Stimulated activated naive CD8-positive, alpha-beta T cell treated with anti-CD3 and anti-CD28 coated beads, Interleukin-15, Interleukin-2, amounts not matched to agents 100 ng/mL and 50 ng/mL, for 24 hours (primary cell): Measurements from ENCODE around the gene CTSC.
"Not testable (repeated sequence)": the region's sequence is repeated elsewhere in the genome, so short reads cannot be mapped to it uniquely, and the experiment has no call there.

ENCODE experiments used
- H3K27ac Mint-ChIP-seq: one replicate; pipeline ENCODE4 v1.8.0; 2021; ENCODE audit warnings: mild to moderate bottlenecking, mixed read lengths
- H3K27me3 Mint-ChIP-seq: one replicate; pipeline ENCODE4 v1.8.0; 2021; ENCODE audit warnings: mixed read lengths
- H3K36me3 Mint-ChIP-seq: one replicate; pipeline ENCODE4 v1.8.0; 2021; ENCODE audit warnings: low read depth, mixed read lengths
- H3K4me1 Mint-ChIP-seq: one replicate; pipeline ENCODE4 v1.8.0; 2021; ENCODE audit warnings: low read depth, mixed read lengths
- H3K4me3 Mint-ChIP-seq: one replicate; pipeline ENCODE4 v1.8.0; 2021; ENCODE audit warnings: mild to moderate bottlenecking, mixed read lengths
- H3K9me3 Mint-ChIP-seq: one replicate; pipeline ENCODE4 v1.8.0; 2021; ENCODE audit warnings: mixed read lengths

CTSC gene

GRCh38 chr11:88250566-88251242 lies 86.8 kb downstream of the CTSC start:
- no peak overlapping the region for H3K4me3 Mint-ChIP-seq
- peaks cover 6% of the 10 kb centered on the region for H3K9me3 Mint-ChIP-seq
- H3K27me3 Mint-ChIP-seq: no peaks in the 10 kb centered on the region
- H3K27ac Mint-ChIP-seq: no peak overlapping the region
- H3K4me1 Mint-ChIP-seq: no peaks in the 10 kb centered on the region
- H3K36me3 Mint-ChIP-seq: peaks cover under 1% of the 10 kb centered on the region

- no peaks in the 10 kb centered on the region for H3K4me1 Mint-ChIP-seq
- H3K27ac Mint-ChIP-seq: no peak overlapping the region
- no peak overlapping the region for H3K4me3 Mint-ChIP-seq
- no peaks in the 10 kb centered on the region for H3K27me3 Mint-ChIP-seq
- peaks cover 3% of the 10 kb centered on the region for H3K36me3 Mint-ChIP-seq
- H3K9me3 Mint-ChIP-seq: no peaks in the 10 kb centered on the region
Measured at GRCh38 chr11:88249706-88250105, 87.8 kb downstream of the CTSC start.

- no peak overlapping the region for H3K27ac Mint-ChIP-seq
Measured at GRCh38 chr11:88246696-88247095, 90.8 kb downstream of the CTSC start.

GRCh38 chr11:88245576-88245975 lies 92.0 kb downstream of the CTSC start:
- not testable (repeated sequence) for H3K27me3 Mint-ChIP-seq, H3K27ac Mint-ChIP-seq, H3K4me3 Mint-ChIP-seq, H3K4me1 Mint-ChIP-seq
- Mint-ChIP-seq H3K9me3 (peaks cover 18% of the 10 kb centered on the region), H3K36me3 (peaks cover 24% of the 10 kb centered on the region)

More at GRCh38 chr11:88246696-88247095, 90.8 kb downstream of the CTSC start:
- Mint-ChIP-seq H3K36me3 (peaks cover 22% of the 10 kb centered on the region), H3K4me3 (no peak overlapping the region), H3K27me3 (no peaks in the 10 kb centered on the region), H3K9me3 (peaks cover 15% of the 10 kb centered on the region), H3K4me1 (no peaks in the 10 kb centered on the region)
